B cell (primary cell): ENCODE data around the gene COBL. TPM values are rescaled to one million over a fixed set of nuclear protein-coding genes. Genes with fewer than 3 reads are reported as not detected.

Experiments used
- ATAC-seq: fragments of 200-7000 bp; cut with Tn5 transposase; one replicate; pipeline ENCODE4 v1.10.0; 2021; ENCODE audit warnings: low read depth, mild to moderate bottlenecking, moderate number of reproducible peaks, moderate library complexity
- CTCF ChIA-PET: fragments of 350-600 bp; sonication (Branson Sonifier 250); formaldehyde crosslinking; loops from one replicate; lab custom pipeline; 2021; ENCODE audit warnings: antibody characterized with exemption, inconsistent platforms; lab: Charles Lee
- POLR2A ChIA-PET: fragments of 350-600 bp; sonication (Branson Sonifier 250); formaldehyde crosslinking; loops from one replicate; lab custom pipeline; 2021; ENCODE audit warnings: antibody characterized with exemption; lab: Charles Lee
- DNase-seq: peaks from one replicate; pipeline ENCODE4 v3.0.0; 2013
- H2AFZ ChIP-seq: 2 replicates; pipeline ENCODE4 v1.6.1; 2012; ENCODE audit warnings: mild to moderate bottlenecking, low read depth, low read length; ENCODE audit not compliant: insufficient read depth, poor library complexity, severe bottlenecking
- H3K27ac ChIP-seq, 2 donors: 1 replicate in 1 of 2; 2 replicates in 1 of 2; pipeline ENCODE4 v1.5.1; 2012 to 2013; ENCODE audit warnings: low read length in 2 of 2, mild to moderate bottlenecking in 2 of 2, moderate library complexity in 1 of 2
- H3K27me3 ChIP-seq, 4 experiments: fragments of 200-600 bp in 1 of 4; sonication (generic) in 1 of 4; replicated peaks in 1 of 4; 1 replicate in 2 of 4; 2 replicates in 2 of 4; pipeline versions ENCODE4 v1.6.1 to v1.7.0; 2013 to 2016; ENCODE audit warnings: low read length in 3 of 4, mild to moderate bottlenecking in 2 of 4, mixed read lengths in 1 of 4, moderate library complexity in 1 of 4; ENCODE audit not compliant: insufficient read depth in 4 of 4, control insufficient read depth in 3 of 4; ENCODE audit errors: control extremely low read depth in 1 of 4
- H3K36me3 ChIP-seq, 2 experiments: replicated peaks in 1 of 2; 1 replicate in 1 of 2; 2 replicates in 1 of 2; pipeline versions ENCODE4 v1.6.1 to v1.7.1; 2013; ENCODE audit warnings: low read length in 1 of 2; ENCODE audit not compliant: insufficient read depth in 2 of 2, control insufficient read depth in 1 of 2; ENCODE audit errors: control extremely low read depth in 1 of 2, extremely low read depth in 1 of 2
- H3K4me1 ChIP-seq, 2 donors: fragments of 200-600 bp in 1 of 2; sonication (generic) in 1 of 2; 1 replicate in 1 of 2; 2 replicates in 1 of 2; pipeline versions ENCODE4 v1.5.1 to v1.6.1; 2013 to 2017; ENCODE audit warnings: low read length in 2 of 2; ENCODE audit not compliant: control insufficient read depth in 2 of 2, insufficient read depth in 2 of 2
- H3K4me2 ChIP-seq: replicated peaks from 2 replicates; pipeline ENCODE3; 2012; ENCODE audit warnings: mild to moderate bottlenecking, low read depth, low read length; ENCODE audit not compliant: poor library complexity, severe bottlenecking
- H3K4me3 ChIP-seq, 5 experiments: fragments of 200-600 bp in 1 of 5; sonication (generic) in 1 of 5; 1 replicate in 3 of 5; 2 replicates in 2 of 5; pipeline versions ENCODE4 v1.5.1 to v1.7.0; 2011 to 2016; ENCODE audit warnings: low read length in 4 of 5, mild to moderate bottlenecking in 4 of 5, low read depth in 2 of 5, control low read depth in 1 of 5, moderate library complexity in 1 of 5; ENCODE audit not compliant: insufficient read depth in 1 of 5; ENCODE audit errors: control extremely low read depth in 1 of 5, extremely low read depth in 1 of 5
- H3K79me2 ChIP-seq: fragments of 200-600 bp; sonication (generic); one replicate; pipeline ENCODE4 v1.6.0; 2016; ENCODE audit warnings: low read length; ENCODE audit not compliant: control insufficient read depth, insufficient read depth
- H3K9ac ChIP-seq: fragments of 200-600 bp; sonication (generic); 2 replicates; pipeline ENCODE4 v1.6.1; 2017; ENCODE audit warnings: mild to moderate bottlenecking, low read length, moderate library complexity
- H3K9me3 ChIP-seq, 3 donors: one replicate each; pipeline versions ENCODE4 v1.6.1 to v1.7.1; 2013; ENCODE audit warnings: low read length in 2 of 3; ENCODE audit not compliant: control insufficient read depth in 2 of 3, insufficient read depth in 1 of 3; ENCODE audit errors: control extremely low read depth in 1 of 3
- H4K20me1 ChIP-seq: 2 replicates; pipeline ENCODE4 v1.6.0; 2012; ENCODE audit warnings: mild to moderate bottlenecking, low read length; ENCODE audit not compliant: insufficient read depth, control insufficient read depth, poor library complexity, severe bottlenecking
- H3K27ac Mint-ChIP-seq: one replicate; pipeline ENCODE4 v1.8.0; 2021; ENCODE audit warnings: mixed read lengths
- H3K27me3 Mint-ChIP-seq: one replicate; pipeline ENCODE4 v1.8.0; 2021; ENCODE audit warnings: mixed read lengths
- H3K4me1 Mint-ChIP-seq: one replicate; pipeline ENCODE4 v1.8.0; 2021; ENCODE audit warnings: mixed read lengths
- H3K4me3 Mint-ChIP-seq: one replicate; pipeline ENCODE4 v1.8.0; 2021; ENCODE audit warnings: mixed read lengths
- H3K9me3 Mint-ChIP-seq: one replicate; pipeline ENCODE4 v1.8.0; 2022; ENCODE audit warnings: mixed read lengths; ENCODE audit not compliant: insufficient read depth
- EZH2 ChIP-seq: IDR thresholded peaks from 2 replicates; pipeline ENCODE4 v1.6.1; 2012; ENCODE audit warnings: borderline replicate concordance, low read depth, mild to moderate bottlenecking, moderate library complexity, low read length; ENCODE audit not compliant: insufficient read depth, poor library complexity, severe bottlenecking
- WGBS: methylation state at CpG from one replicate; pipeline ENCODE4 v1.1.5; 2013; ENCODE audit warnings: missing lambda C conversion rate; ENCODE audit not compliant: insufficient coverage; 5-methylcytosine and 5-hydroxymethylcytosine counted together
- intact Hi-C: fragments of 100-400 bp; cut with micrococcal nuclease; formaldehyde crosslinking; loops from one replicate; pipeline ENCODE4 v1.10.0; 2022
- polyA plus RNA-seq: library from polyadenylated mRNA; depleted of rRNA; stranded (reverse); fragments of >200 nt; gene quantifications from 2 replicates; pipeline ENCODE4 v1.2.3, GENCODE V29; 2012
- total RNA-seq, 2 donors: library from RNA; stranded (reverse); fragments of 120-200 nt in 1 of 2; gene quantifications; 1 replicate in 1 of 2; 2 replicates in 1 of 2; pipeline versions ENCODE4 v1.2.3 to v1.2.4, GENCODE V29; 2013 to 2022
- TF ChIP-seq, protein P1 (sequence below): fragments of 200-600 bp; IDR thresholded peaks from one replicate; pipeline ENCODE4 v1.8.0; 2022; ENCODE audit warnings: antibody characterized with exemption, mild to moderate bottlenecking

The COBL gene
- total and polyA plus RNA-seq, 2 donors (not counting 1 experiment from before 2014, with no cell fraction given) = not detected

DNA sequence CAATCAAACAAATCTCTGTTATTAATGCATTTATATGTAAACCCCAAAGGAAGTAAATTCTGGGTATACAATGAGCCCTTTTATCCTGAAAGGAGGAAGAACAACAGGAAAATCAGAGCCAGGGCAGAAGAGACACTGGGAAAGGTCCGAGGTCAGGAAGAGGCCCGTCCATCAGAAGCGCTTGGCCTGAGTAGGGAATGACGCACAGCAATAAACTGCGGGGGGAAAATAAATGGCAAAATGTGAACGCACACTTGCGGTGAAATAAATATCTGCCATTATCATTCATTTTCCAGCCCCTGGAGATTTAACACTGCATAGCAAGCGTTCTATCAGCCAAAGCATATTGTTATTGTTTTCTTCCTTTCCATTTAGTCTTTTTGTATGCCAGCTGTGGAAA is 243.4 kb downstream of the COBL start:
- ChIA-PET POLR2A (no interaction called here), CTCF (no interaction called here)
- no peak for TF ChIP-seq EZH2
- TF ChIP-seq, protein P1, sequence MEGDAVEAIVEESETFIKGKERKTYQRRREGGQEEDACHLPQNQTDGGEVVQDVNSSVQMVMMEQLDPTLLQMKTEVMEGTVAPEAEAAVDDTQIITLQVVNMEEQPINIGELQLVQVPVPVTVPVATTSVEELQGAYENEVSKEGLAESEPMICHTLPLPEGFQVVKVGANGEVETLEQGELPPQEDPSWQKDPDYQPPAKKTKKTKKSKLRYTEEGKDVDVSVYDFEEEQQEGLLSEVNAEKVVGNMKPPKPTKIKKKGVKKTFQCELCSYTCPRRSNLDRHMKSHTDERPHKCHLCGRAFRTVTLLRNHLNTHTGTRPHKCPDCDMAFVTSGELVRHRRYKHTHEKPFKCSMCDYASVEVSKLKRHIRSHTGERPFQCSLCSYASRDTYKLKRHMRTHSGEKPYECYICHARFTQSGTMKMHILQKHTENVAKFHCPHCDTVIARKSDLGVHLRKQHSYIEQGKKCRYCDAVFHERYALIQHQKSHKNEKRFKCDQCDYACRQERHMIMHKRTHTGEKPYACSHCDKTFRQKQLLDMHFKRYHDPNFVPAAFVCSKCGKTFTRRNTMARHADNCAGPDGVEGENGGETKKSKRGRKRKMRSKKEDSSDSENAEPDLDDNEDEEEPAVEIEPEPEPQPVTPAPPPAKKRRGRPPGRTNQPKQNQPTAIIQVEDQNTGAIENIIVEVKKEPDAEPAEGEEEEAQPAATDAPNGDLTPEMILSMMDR = no peak
- no peaks in the 10 kb centered on the region for H3K27me3 ChIP-seq
- no peaks in the 10 kb centered on the region for H3K27me3 Mint-ChIP-seq
- no peaks in the 10 kb centered on the region for H3K79me2 ChIP-seq
- H3K4me1 ChIP-seq = no peaks in the 10 kb centered on the region
- WGBS = 90% methylated on average over 2 of the region's 8 CpGs
- no peak overlapping the region for H2AFZ ChIP-seq
- ATAC-seq = no peak
- H3K27ac ChIP-seq = no peak overlapping the region
- no peak overlapping the region for H3K9ac ChIP-seq
- H3K27ac Mint-ChIP-seq = no peak overlapping the region
- no peak overlapping the region for H3K4me3 Mint-ChIP-seq
- H3K9me3 Mint-ChIP-seq = no peaks in the 10 kb centered on the region
- no peak overlapping the region for H3K4me2 ChIP-seq
- DNase-seq = no peak
- intact Hi-C loops = no loop called here
- H3K4me1 Mint-ChIP-seq = no peaks in the 10 kb centered on the region
- H4K20me1 ChIP-seq = no peaks in the 10 kb centered on the region
- H3K4me3 ChIP-seq = no peak overlapping the region
- H3K9me3 ChIP-seq = no peaks in the 10 kb centered on the region
- no peaks in the 10 kb centered on the region for H3K36me3 ChIP-seq

DNA sequence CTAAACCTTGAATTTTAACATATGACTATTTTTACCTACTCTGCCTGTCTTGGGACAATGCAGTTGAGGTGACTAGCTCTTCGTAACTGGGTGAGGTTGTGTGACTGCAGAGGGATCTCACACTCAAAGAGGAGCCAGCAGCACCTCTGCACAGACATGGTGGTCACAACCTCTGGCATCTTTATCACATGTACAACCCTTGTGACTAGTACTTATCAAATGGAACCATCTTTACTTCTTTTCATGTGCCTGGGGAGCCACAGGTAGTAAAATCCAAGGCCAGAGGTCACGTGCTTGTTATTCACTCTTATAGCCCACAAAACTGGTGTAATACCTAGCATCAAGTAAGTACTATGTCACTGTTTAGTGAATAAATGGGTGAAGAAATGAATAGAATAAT is 244.3 kb downstream of the COBL start:
- no peak overlapping the region for H3K27ac ChIP-seq
- H3K9ac ChIP-seq = no peak overlapping the region
- H4K20me1 ChIP-seq = no peaks in the 10 kb centered on the region
- TF ChIP-seq, protein P1 = no peak
- TF ChIP-seq EZH2 = no peak
- no peaks in the 10 kb centered on the region for H3K36me3 ChIP-seq
- ATAC-seq (no peak), DNase-seq (no peak)
- WGBS = 86% methylated on average over 1 of the region's 2 CpGs
- ChIA-PET POLR2A (no interaction called here), CTCF (no interaction called here)
- no peaks in the 10 kb centered on the region for H3K79me2 ChIP-seq
- intact Hi-C loops = no loop called here
- H3K4me3 ChIP-seq = no peak overlapping the region
- no peak overlapping the region for H3K4me2 ChIP-seq
- H3K4me3 Mint-ChIP-seq = no peak overlapping the region
- no peaks in the 10 kb centered on the region for H3K9me3 ChIP-seq
- H2AFZ ChIP-seq = no peak overlapping the region
- no peaks in the 10 kb centered on the region for H3K27me3 ChIP-seq
- H3K4me1 ChIP-seq = no peaks in the 10 kb centered on the region
- no peaks in the 10 kb centered on the region for H3K27me3 Mint-ChIP-seq
- H3K9me3 Mint-ChIP-seq = no peaks in the 10 kb centered on the region
- no peaks in the 10 kb centered on the region for H3K4me1 Mint-ChIP-seq
- H3K27ac Mint-ChIP-seq = no peak overlapping the region
